Measurements from ENCODE around the gene TRPV4. TPM values are rescaled to one million over a fixed set of nuclear protein-coding genes. Genes with fewer than 3 reads are reported as not detected.

The TRPV4 gene
- total RNA-seq, 5 donors from 2014 or later (not counting 1 experiment from before 2014, with no cell fraction given) = not detected

GRCh38 chr12:109773384-109774011, 59.7 kb downstream of the TRPV4 start:
- no peaks in the 10 kb centered on the region for H3K27me3 Mint-ChIP-seq
- no peak overlapping the region for H3K4me3 ChIP-seq (ENCODE audit: control insufficient read depth in 1 of 2, extremely low read depth in 1 of 2, low read length in 1 of 2)
- no peak for DNase-seq
- no peaks in the 10 kb centered on the region for H3K9me3 Mint-ChIP-seq
- ATAC-seq (replicated peaks in 1 of 4) = no peak
- no peak overlapping the region for H3K27ac Mint-ChIP-seq
- no peak overlapping the region for H3K4me3 Mint-ChIP-seq
- H3K4me1 ChIP-seq (ENCODE audit: control insufficient read depth in 1 of 2, extremely low read depth in 1 of 2, insufficient read depth in 2 of 2, low read length in 2 of 2) = no peaks in the 10 kb centered on the region
- CTCF ChIA-PET = interaction anchor here (0.6 to 1.8 kb wide), 3 partner anchors 115 to 346 kb away, joined by 3 to 8 read pairs (median 3); no protein-coding TSS in a partner anchor
- H3K9me3 ChIP-seq = no peaks in the 10 kb centered on the region
- WGBS (ENCODE audit: insufficient coverage) = 31% methylated on average over 12 of the region's 21 CpGs
- no peaks in the 10 kb centered on the region for H3K36me3 Mint-ChIP-seq
- no peaks in the 10 kb centered on the region for H3K36me3 ChIP-seq (ENCODE audit: control insufficient read depth in 2 of 2, extremely low read depth in 1 of 2, insufficient read depth in 1 of 2, low read length in 1 of 2)
- POLR2A ChIA-PET = no interaction called here
- H3K27me3 ChIP-seq (replicated peaks in 1 of 2; ENCODE audit: control insufficient read depth in 2 of 2, extremely low read depth in 1 of 2, insufficient read depth in 2 of 2, low read length in 1 of 2) = peaks cover 0 to 19% of the 10 kb centered on the region in 2 experiments
- no peak overlapping the region for H3K27ac ChIP-seq (ENCODE audit: low read length)
- H3K4me1 Mint-ChIP-seq = peaks cover 11 to 14% (median 12%) of the 10 kb centered on the region in 3 donors

GRCh38 chr12:109772622-109773321, 60.4 kb downstream of the TRPV4 start:
- ChIA-PET CTCF (interaction anchor here in 1 of 2 donors (0.6 to 1.4 kb wide), 2 partner anchors 114 to 345 kb away, joined by 3 read pairs; no protein-coding TSS in a partner anchor), POLR2A (no interaction called here)
- Mint-ChIP-seq H3K4me3 (no peak overlapping the region), H3K27me3 (no peaks in the 10 kb centered on the region), H3K4me1 (peaks cover 11 to 14% (median 11%) of the 10 kb centered on the region in 3 donors), H3K27ac (no peak overlapping the region), H3K36me3 (no peaks in the 10 kb centered on the region), H3K9me3 (no peaks in the 10 kb centered on the region)
- DNase-seq (peak in 1 of 35 experiments; percentile 5), ATAC-seq (replicated peaks in 1 of 4) (no peak)
- H3K36me3 ChIP-seq (ENCODE audit: control insufficient read depth in 2 of 2, extremely low read depth in 1 of 2, insufficient read depth in 1 of 2, low read length in 1 of 2) = no peaks in the 10 kb centered on the region
- 84% methylated on average over 4 of the region's 12 CpGs for WGBS (ENCODE audit: insufficient coverage)
- H3K27me3 ChIP-seq (replicated peaks in 1 of 2; ENCODE audit: control insufficient read depth in 2 of 2, extremely low read depth in 1 of 2, insufficient read depth in 2 of 2, low read length in 1 of 2) = peaks cover 0 to 19% of the 10 kb centered on the region in 2 experiments
- no peak overlapping the region for H3K4me3 ChIP-seq (ENCODE audit: control insufficient read depth in 1 of 2, extremely low read depth in 1 of 2, low read length in 1 of 2)
- H3K27ac ChIP-seq (ENCODE audit: low read length) = no peak overlapping the region
- no peaks in the 10 kb centered on the region for H3K4me1 ChIP-seq (ENCODE audit: control insufficient read depth in 1 of 2, extremely low read depth in 1 of 2, insufficient read depth in 2 of 2, low read length in 2 of 2)
- no peaks in the 10 kb centered on the region for H3K9me3 ChIP-seq

GRCh38 chr12:109771746-109772621, 61.2 kb downstream of the TRPV4 start:
- no peaks in the 10 kb centered on the region for H3K36me3 Mint-ChIP-seq
- Histone ChIP-seq H3K4me1 (ENCODE audit: control insufficient read depth in 1 of 2, extremely low read depth in 1 of 2, insufficient read depth in 2 of 2, low read length in 2 of 2) (no peaks in the 10 kb centered on the region), H3K27me3 (replicated peaks in 1 of 2; ENCODE audit: control insufficient read depth in 2 of 2, extremely low read depth in 1 of 2, insufficient read depth in 2 of 2, low read length in 1 of 2) (peaks cover 0 to 19% of the 10 kb centered on the region in 2 experiments), H3K36me3 (ENCODE audit: control insufficient read depth in 2 of 2, extremely low read depth in 1 of 2, insufficient read depth in 1 of 2, low read length in 1 of 2) (no peaks in the 10 kb centered on the region), H3K4me3 (ENCODE audit: control insufficient read depth in 1 of 2, extremely low read depth in 1 of 2, low read length in 1 of 2) (no peak overlapping the region), H3K9me3 (no peaks in the 10 kb centered on the region), H3K27ac (ENCODE audit: low read length) (no peak overlapping the region)
- 69% methylated on average over 7 of the region's 17 CpGs for WGBS (ENCODE audit: insufficient coverage)
- no peak overlapping the region for H3K27ac Mint-ChIP-seq
- ChIA-PET POLR2A (interaction anchor here in 1 of 2 donors (0.5 kb wide), 1 partner anchor 11 kb away, joined by 4 read pairs; no protein-coding TSS in a partner anchor), CTCF (interaction anchor here in 1 of 2 donors (0.6 to 1.4 kb wide), 2 partner anchors 279 to 344 kb away, joined by 3 to 4 read pairs; no protein-coding TSS in a partner anchor)
- H3K27me3 Mint-ChIP-seq = no peaks in the 10 kb centered on the region
- ATAC-seq (replicated peaks in 1 of 4) = no peak
- H3K9me3 Mint-ChIP-seq = no peaks in the 10 kb centered on the region
- H3K4me1 Mint-ChIP-seq = peaks cover 5 to 8% (median 5%) of the 10 kb centered on the region in 3 donors
- peak in 1 of 35 experiments; percentile 21 for DNase-seq
- no peak overlapping the region for H3K4me3 Mint-ChIP-seq

- DNase-seq (peak in 1 of 35 experiments; percentile 11), ATAC-seq (replicated peaks in 1 of 4) (no peak)
- Histone ChIP-seq H3K9me3 (no peaks in the 10 kb centered on the region), H3K4me1 (ENCODE audit: control insufficient read depth in 1 of 2, extremely low read depth in 1 of 2, insufficient read depth in 2 of 2, low read length in 2 of 2) (no peaks in the 10 kb centered on the region), H3K36me3 (ENCODE audit: control insufficient read depth in 2 of 2, extremely low read depth in 1 of 2, insufficient read depth in 1 of 2, low read length in 1 of 2) (no peaks in the 10 kb centered on the region), H3K27ac (ENCODE audit: low read length) (no peak overlapping the region), H3K27me3 (replicated peaks in 1 of 2; ENCODE audit: control insufficient read depth in 2 of 2, extremely low read depth in 1 of 2, insufficient read depth in 2 of 2, low read length in 1 of 2) (peaks cover 0 to 19% of the 10 kb centered on the region in 2 experiments), H3K4me3 (ENCODE audit: control insufficient read depth in 1 of 2, extremely low read depth in 1 of 2, low read length in 1 of 2) (no peak overlapping the region)
- 83% methylated on average over 14 of the region's 17 CpGs for WGBS (ENCODE audit: insufficient coverage)
- Mint-ChIP-seq H3K36me3 (no peaks in the 10 kb centered on the region), H3K27ac (no peak overlapping the region), H3K9me3 (no peaks in the 10 kb centered on the region), H3K4me3 (no peak overlapping the region), H3K27me3 (no peaks in the 10 kb centered on the region), H3K4me1 (peaks cover 5 to 8% (median 5%) of the 10 kb centered on the region in 3 donors)
- POLR2A ChIA-PET = interaction anchor here in 1 of 2 donors (0.6 kb wide), 1 partner anchor 291 kb away, joined by 6 read pairs; no protein-coding TSS in a partner anchor
- CTCF ChIA-PET = interaction anchor here in 1 of 2 donors (0.6 kb wide), 1 partner anchor 1295 kb away, joined by 5 read pairs; no protein-coding TSS in a partner anchor
Observed at GRCh38 chr12:109770861-109771670, 62.1 kb downstream of the TRPV4 start.

- POLR2A ChIA-PET = interaction anchor here in 1 of 2 donors (0.6 kb wide), 1 partner anchor 292 kb away, joined by 6 read pairs; no protein-coding TSS in a partner anchor
- Histone ChIP-seq H3K4me1 (ENCODE audit: control insufficient read depth in 1 of 2, extremely low read depth in 1 of 2, insufficient read depth in 2 of 2, low read length in 2 of 2) (no peaks in the 10 kb centered on the region), H3K27ac (ENCODE audit: low read length) (no peak overlapping the region), H3K9me3 (no peaks in the 10 kb centered on the region), H3K36me3 (ENCODE audit: control insufficient read depth in 2 of 2, extremely low read depth in 1 of 2, insufficient read depth in 1 of 2, low read length in 1 of 2) (no peaks in the 10 kb centered on the region), H3K4me3 (ENCODE audit: control insufficient read depth in 1 of 2, extremely low read depth in 1 of 2, low read length in 1 of 2) (no peak overlapping the region), H3K27me3 (replicated peaks in 1 of 2; ENCODE audit: control insufficient read depth in 2 of 2, extremely low read depth in 1 of 2, insufficient read depth in 2 of 2, low read length in 1 of 2) (peaks cover 0 to 16% of the 10 kb centered on the region in 2 experiments)
- H3K4me1 Mint-ChIP-seq = peaks cover 5 to 8% (median 5%) of the 10 kb centered on the region in 3 donors
- H3K27ac Mint-ChIP-seq = no peak overlapping the region
- H3K9me3 Mint-ChIP-seq = no peaks in the 10 kb centered on the region
- CTCF ChIA-PET = no interaction called here
- 73% methylated on average over 8 of the region's 16 CpGs for WGBS (ENCODE audit: insufficient coverage)
- H3K27me3 Mint-ChIP-seq = no peaks in the 10 kb centered on the region
- DNase-seq (no peak), ATAC-seq (replicated peaks in 1 of 4) (no peak)
- H3K4me3 Mint-ChIP-seq = no peak overlapping the region
- no peaks in the 10 kb centered on the region for H3K36me3 Mint-ChIP-seq
Observed at GRCh38 chr12:109770104-109770860, 62.9 kb downstream of the TRPV4 start.
